ENCODE results near the gene NELFCD.

DNA sequence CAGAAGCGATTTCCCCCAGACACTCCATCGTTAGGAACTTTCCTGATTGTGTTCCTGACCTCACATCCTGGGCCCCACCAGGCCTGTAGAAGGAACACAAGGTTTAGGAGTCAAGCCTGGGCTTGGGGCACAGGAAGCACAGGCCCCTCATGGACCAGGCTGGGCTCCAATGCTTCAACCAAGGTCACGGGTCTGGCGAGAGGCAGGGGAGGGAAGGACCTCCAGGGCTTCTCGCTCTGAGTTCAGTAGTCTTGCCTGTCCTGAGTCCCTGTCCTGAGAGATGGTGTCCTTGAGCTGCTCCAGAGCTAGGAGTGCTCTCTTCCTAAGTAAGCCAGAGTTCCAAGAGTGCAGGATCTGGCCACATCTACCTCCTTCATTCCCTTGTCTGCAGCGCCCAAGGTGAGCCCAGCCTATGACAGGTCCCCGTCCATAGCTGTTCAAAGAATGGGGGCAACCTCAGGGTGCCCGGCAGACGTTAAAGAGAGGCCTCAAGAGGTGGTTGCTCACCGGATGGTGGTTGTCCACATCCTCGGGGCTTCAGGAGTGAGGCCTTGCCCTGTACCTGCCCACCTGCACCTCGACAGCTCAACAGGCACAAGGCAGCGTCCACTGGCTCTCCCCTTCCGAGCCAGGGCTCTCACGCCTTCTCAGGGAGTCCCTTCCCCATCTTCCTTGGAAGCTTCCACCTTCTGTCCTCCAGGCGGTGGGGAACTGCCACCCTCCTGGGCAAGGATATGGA is 36.6 kb downstream of the NELFCD start:
- no peak for TF ChIP-seq CTCF (IDR thresholded peaks at IDR 0.05)
- TF ChIP-seq EP300 (IDR thresholded peaks at IDR 0.05): no peak

Measured in tibial nerve (tissue), 4 donors.